ENCODE measurements around the gene ADGRL1.

ADGRL1 gene

GRCh38 chr19:14136509-14137281 lies 69.3 kb downstream of the ADGRL1 start, which contains the start of gene ASF1B:
Gene ASF1B, minus strand, starts transcription at chr19:14136589. Its CDS starts 133 bp downstream, at chr19:14136456.
- peak; percentile 96 for FAIRE-seq

- no peak for FAIRE-seq
These were observed 69.9 kb downstream of the ADGRL1 start for GRCh38 chr19:14135985-14136508.

- no peak for FAIRE-seq
These were observed 70.6 kb downstream of the ADGRL1 start for GRCh38 chr19:14135355-14135754.

GRCh38 chr19:14127929-14128509 lies 78.0 kb downstream of the ADGRL1 start:
- FAIRE-seq = no peak

- FAIRE-seq = no peak
These were observed 78.8 kb downstream of the ADGRL1 start for GRCh38 chr19:14127176-14127575.

GRCh38 chr19:14122924-14123323 lies 83.0 kb downstream of the ADGRL1 start:
- no peak for FAIRE-seq

GRCh38 chr19:14120497-14120780 lies 85.5 kb downstream of the ADGRL1 start:
- FAIRE-seq = no peak

GRCh38 chr19:14119644-14120496 lies 86.1 kb downstream of the ADGRL1 start:
- no peak for FAIRE-seq

GRCh38 chr19:14119146-14119545 lies 86.8 kb downstream of the ADGRL1 start:
- no peak for FAIRE-seq

GRCh38 chr19:14118165-14119051 lies 87.6 kb downstream of the ADGRL1 start:
- FAIRE-seq = no peak

GRCh38 chr19:14117668-14118164 lies 88.3 kb downstream of the ADGRL1 start, which contains the start of gene PRKACA:
Gene PRKACA, minus strand, starts transcription at chr19:14117762. Its CDS starts 215 bp downstream, at chr19:14117547.
- FAIRE-seq = no peak

- FAIRE-seq = no peak
These were observed 88.9 kb downstream of the ADGRL1 start for GRCh38 chr19:14116918-14117578.

- FAIRE-seq = no peak
These were observed 89.4 kb downstream of the ADGRL1 start for GRCh38 chr19:14116525-14116917.

- no peak for FAIRE-seq
These were observed 90.2 kb downstream of the ADGRL1 start for GRCh38 chr19:14115756-14116155.

- FAIRE-seq = no peak
These were observed 91.1 kb downstream of the ADGRL1 start for GRCh38 chr19:14114854-14115253.

GRCh38 chr19:14114439-14114838 lies 91.5 kb downstream of the ADGRL1 start:
- FAIRE-seq = no peak

- FAIRE-seq = no peak
These were observed 92.1 kb downstream of the ADGRL1 start for GRCh38 chr19:14113762-14114414.

- FAIRE-seq = no peak
These were observed 93.1 kb downstream of the ADGRL1 start for GRCh38 chr19:14112809-14113385.

- no peak for FAIRE-seq
These were observed 93.7 kb downstream of the ADGRL1 start for GRCh38 chr19:14112051-14112808.

GRCh38 chr19:14111486-14111885 lies 94.5 kb downstream of the ADGRL1 start:
- FAIRE-seq = no peak
